ENCODE data around the gene SRSF9.

The SRSF9 gene

GRCh38 chr12:120428597-120429229 lies 40.8 kb downstream of the SRSF9 start:
- in situ Hi-C loops (cut with MboI; ENCODE audit: low pct_unique_long_range_greater_than_20kb, low sequenced_read_pairs, unreplicated experiment): no loop called here
- no peak for DNase-seq (ENCODE audit: low spot score)

GRCh38 chr12:120425797-120426196 lies 43.8 kb downstream of the SRSF9 start:
- no peak for TF ChIP-seq CTCF (IDR thresholded peaks at IDR 0.05; ENCODE audit: extremely low read depth, insufficient read depth, missing control alignments)
- DNase-seq (ENCODE audit: low spot score): no peak
- in situ Hi-C loops (cut with MboI; ENCODE audit: low pct_unique_long_range_greater_than_20kb, low sequenced_read_pairs, unreplicated experiment): no loop called here

More at GRCh38 chr12:120428597-120429229, 40.8 kb downstream of the SRSF9 start:
- TF ChIP-seq CTCF (IDR thresholded peaks at IDR 0.05; ENCODE audit: extremely low read depth, insufficient read depth, missing control alignments): no peak

- DNase-seq (ENCODE audit: low spot score): no peak
- in situ Hi-C loops (cut with MboI; ENCODE audit: low pct_unique_long_range_greater_than_20kb, low sequenced_read_pairs, unreplicated experiment): no loop called here
- no peak for TF ChIP-seq CTCF (IDR thresholded peaks at IDR 0.05; ENCODE audit: extremely low read depth, insufficient read depth, missing control alignments)
Measured at GRCh38 chr12:120422892-120423456, 46.6 kb downstream of the SRSF9 start.

GRCh38 chr12:120421701-120422100 lies 47.8 kb downstream of the SRSF9 start:
- TF ChIP-seq CTCF (IDR thresholded peaks at IDR 0.05; ENCODE audit: extremely low read depth, insufficient read depth, missing control alignments): no peak
- DNase-seq (ENCODE audit: low spot score): no peak
- in situ Hi-C loops (cut with MboI; ENCODE audit: low pct_unique_long_range_greater_than_20kb, low sequenced_read_pairs, unreplicated experiment): no loop called here

- no peak for TF ChIP-seq CTCF (IDR thresholded peaks at IDR 0.05; ENCODE audit: extremely low read depth, insufficient read depth, missing control alignments)
- no peak for DNase-seq (ENCODE audit: low spot score)
- in situ Hi-C loops (cut with MboI; ENCODE audit: low pct_unique_long_range_greater_than_20kb, low sequenced_read_pairs, unreplicated experiment): no loop called here
Measured at GRCh38 chr12:120417917-120418580, 51.5 kb downstream of the SRSF9 start.

- in situ Hi-C loops (cut with MboI; ENCODE audit: low pct_unique_long_range_greater_than_20kb, low sequenced_read_pairs, unreplicated experiment): no loop called here
- no peak for TF ChIP-seq CTCF (IDR thresholded peaks at IDR 0.05; ENCODE audit: extremely low read depth, insufficient read depth, missing control alignments)
- no peak for DNase-seq (ENCODE audit: low spot score)
Measured at GRCh38 chr12:120416490-120417216, 52.9 kb downstream of the SRSF9 start.

All from GM13977 (cell line).